WTC11 (cell line): ENCODE results near the gene ARG1. TPM values are rescaled to one million over a fixed set of nuclear protein-coding genes. Genes with fewer than 3 reads are reported as not detected.

Experiments
- ATAC-seq: fragments of 200-7000 bp; cut with Tn5 transposase; 2 replicates; pipeline ENCODE4 v1.10.0; 2021; ENCODE audit warnings: mild to moderate bottlenecking, moderate library complexity
- CTCF ChIA-PET: fragments of 300-600 bp; sonication (Branson Sonifier 250); formaldehyde crosslinking; loops from one replicate; lab custom pipeline; 2021; ENCODE audit warnings: antibody characterized with exemption; lab: Charles Lee
- POLR2A ChIA-PET: fragments of 350-600 bp; sonication (Branson Sonifier 250); formaldehyde crosslinking; loops from one replicate; lab custom pipeline; 2021; ENCODE audit warnings: antibody characterized with exemption; lab: Charles Lee
- DNase-seq: peaks from one replicate; pipeline ENCODE4 v3.0.0; 2021; ENCODE audit warnings: low spot score
- H3K27ac Mint-ChIP-seq: 2 replicates; pipeline ENCODE4 v1.8.0; 2021; ENCODE audit warnings: mixed read lengths
- H3K27me3 Mint-ChIP-seq: 2 replicates; pipeline ENCODE4 v1.8.0; 2021; ENCODE audit warnings: low read depth, mild to moderate bottlenecking, moderate library complexity, mixed read lengths
- H3K36me3 Mint-ChIP-seq: 2 replicates; pipeline ENCODE4 v1.8.0; 2021; ENCODE audit warnings: mixed read lengths
- H3K4me1 Mint-ChIP-seq: 2 replicates; pipeline ENCODE4 v1.8.0; 2022; ENCODE audit warnings: mixed read lengths
- H3K4me3 Mint-ChIP-seq: 2 replicates; pipeline ENCODE4 v1.8.0; 2021; ENCODE audit warnings: mild to moderate bottlenecking, moderate library complexity, mixed read lengths
- H3K9me3 Mint-ChIP-seq: 2 replicates; pipeline ENCODE4 v1.8.0; 2021; ENCODE audit warnings: mixed read lengths
- FOXP1 ChIP-seq: sonication (generic); formaldehyde crosslinking; IDR thresholded peaks from 2 replicates; pipeline ENCODE4 v1.8.0; 2022; ENCODE audit warnings: missing genetic modification reagents, mild to moderate bottlenecking, moderate library complexity, borderline replicate concordance
- IRF2 ChIP-seq: sonication (generic); formaldehyde crosslinking; IDR thresholded peaks from 2 replicates; pipeline ENCODE4 v1.8.0; 2022; ENCODE audit warnings: low read depth, missing genetic modification reagents, borderline replicate concordance
- JAZF1 ChIP-seq: fragments of 250-450 bp; sonication (Bioruptor Pico); IDR thresholded peaks from 2 replicates; pipeline ENCODE4 v1.9.0; 2021; ENCODE audit warnings: moderate library complexity, mild to moderate bottlenecking, inconsistent platforms
- KAT7 ChIP-seq: sonication (generic); formaldehyde crosslinking; IDR thresholded peaks from 2 replicates; pipeline ENCODE4 v1.8.1; 2023; ENCODE audit warnings: missing genetic modification reagents, mild to moderate bottlenecking, borderline replicate concordance
- MYBL2 ChIP-seq: sonication (generic); formaldehyde crosslinking; IDR thresholded peaks from 2 replicates; pipeline ENCODE4 v1.8.1; 2023; ENCODE audit warnings: mild to moderate bottlenecking, moderate library complexity, missing genetic modification reagents
- NFE2L1 ChIP-seq: sonication (generic); formaldehyde crosslinking; IDR thresholded peaks from 2 replicates; pipeline ENCODE4 v1.8.1; 2023; ENCODE audit warnings: missing genetic modification reagents
- SMAD3 ChIP-seq: sonication (generic); formaldehyde crosslinking; IDR thresholded peaks from 2 replicates; pipeline ENCODE4 v1.8.0; 2022; ENCODE audit warnings: missing genetic modification reagents, mild to moderate bottlenecking, borderline replicate concordance
- SMAD4 ChIP-seq: sonication (generic); formaldehyde crosslinking; IDR thresholded peaks from 2 replicates; pipeline ENCODE4 v1.8.0; 2022; ENCODE audit warnings: mild to moderate bottlenecking, missing genetic modification reagents
- ZNF219 ChIP-seq: sonication (generic); formaldehyde crosslinking; IDR thresholded peaks from 2 replicates; pipeline ENCODE4 v1.8.0; 2023; ENCODE audit warnings: missing genetic modification reagents, mild to moderate bottlenecking, borderline replicate concordance
- ZNF317 ChIP-seq: sonication (generic); formaldehyde crosslinking; IDR thresholded peaks from 2 replicates; pipeline ENCODE4 v1.8.1; 2023; ENCODE audit warnings: low read depth, mild to moderate bottlenecking, moderate library complexity, missing genetic modification reagents, borderline replicate concordance
- ZNF416 ChIP-seq: fragments of 250-450 bp; sonication (Bioruptor Pico); IDR thresholded peaks from 2 replicates; pipeline ENCODE4 v1.9.0; 2021; ENCODE audit warnings: mild to moderate bottlenecking, inconsistent platforms
- ZNF671 ChIP-seq: fragments of 250-450 bp; sonication (Bioruptor Pico); IDR thresholded peaks from 2 replicates; pipeline ENCODE4 v1.8.0; 2021; ENCODE audit warnings: mild to moderate bottlenecking
- total RNA-seq: library from RNA; stranded (reverse); gene quantifications from 3 replicates; pipeline ENCODE4 v1.2.3, GENCODE V29; 2021
- TF ChIP-seq, protein P1 (sequence below): fragments of 250-450 bp; sonication (Bioruptor Pico); IDR thresholded peaks from 2 replicates; pipeline ENCODE4 v1.8.0; 2021; ENCODE audit warnings: mild to moderate bottlenecking
- TF ChIP-seq, protein P2 (sequence below): sonication (generic); formaldehyde crosslinking; IDR thresholded peaks from 2 replicates; pipeline ENCODE4 v1.8.0; 2022; ENCODE audit warnings: mild to moderate bottlenecking, missing genetic modification reagents
- TF ChIP-seq, protein P3 (sequence below): fragments of 250-450 bp; sonication (Bioruptor Pico); IDR thresholded peaks from 2 replicates; pipeline ENCODE4 v1.9.0; 2021; ENCODE audit warnings: mild to moderate bottlenecking, borderline replicate concordance
- TF ChIP-seq, protein P4 (sequence below): sonication (generic); formaldehyde crosslinking; IDR thresholded peaks from 2 replicates; pipeline ENCODE4 v1.8.0; 2022; ENCODE audit warnings: mild to moderate bottlenecking, missing genetic modification reagents
- TF ChIP-seq, protein P5 (sequence below): sonication (generic); formaldehyde crosslinking; IDR thresholded peaks from 2 replicates; pipeline ENCODE4 v1.8.1; 2022; ENCODE audit warnings: missing genetic modification reagents, borderline replicate concordance
- TF ChIP-seq, protein P6 (sequence below): sonication (generic); formaldehyde crosslinking; IDR thresholded peaks from 2 replicates; pipeline ENCODE4 v1.8.1; 2023; ENCODE audit warnings: mild to moderate bottlenecking, missing genetic modification reagents, moderate library complexity
- TF ChIP-seq, protein P7 (sequence below): sonication (generic); formaldehyde crosslinking; IDR thresholded peaks from 2 replicates; pipeline ENCODE4 v1.8.1; 2023; ENCODE audit warnings: mild to moderate bottlenecking, missing genetic modification reagents, moderate library complexity

Gene ARG1
- total RNA-seq, 1 experiment from 2014 or later, result 0.15 TPM

DNA sequence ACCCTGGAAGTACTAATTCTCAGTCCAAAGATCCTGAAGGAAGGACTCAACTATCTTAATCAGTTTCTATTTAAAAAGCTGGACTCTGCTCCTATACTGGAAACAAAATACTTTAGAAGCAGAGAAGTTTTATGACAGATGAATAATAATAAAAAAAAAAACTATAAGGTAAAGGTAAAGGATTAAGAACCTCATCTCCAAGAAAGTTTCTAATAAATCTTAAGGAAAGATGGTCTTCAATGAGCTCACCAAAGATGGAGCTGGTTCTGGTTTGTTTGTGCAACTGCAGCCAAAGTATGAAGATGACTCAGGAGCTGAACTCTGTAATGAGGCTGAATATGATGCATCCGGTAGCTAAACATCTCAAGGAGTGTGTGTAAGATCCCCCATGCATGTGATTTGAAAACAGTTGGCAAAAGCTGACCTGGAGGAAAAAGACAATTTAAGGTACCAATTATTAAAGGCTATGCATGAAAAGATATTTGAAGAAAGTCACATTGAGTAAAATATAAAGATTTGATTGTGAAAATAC lies 29.8 kb downstream of the ARG1 start (continued):
- TF ChIP-seq, protein P1, sequence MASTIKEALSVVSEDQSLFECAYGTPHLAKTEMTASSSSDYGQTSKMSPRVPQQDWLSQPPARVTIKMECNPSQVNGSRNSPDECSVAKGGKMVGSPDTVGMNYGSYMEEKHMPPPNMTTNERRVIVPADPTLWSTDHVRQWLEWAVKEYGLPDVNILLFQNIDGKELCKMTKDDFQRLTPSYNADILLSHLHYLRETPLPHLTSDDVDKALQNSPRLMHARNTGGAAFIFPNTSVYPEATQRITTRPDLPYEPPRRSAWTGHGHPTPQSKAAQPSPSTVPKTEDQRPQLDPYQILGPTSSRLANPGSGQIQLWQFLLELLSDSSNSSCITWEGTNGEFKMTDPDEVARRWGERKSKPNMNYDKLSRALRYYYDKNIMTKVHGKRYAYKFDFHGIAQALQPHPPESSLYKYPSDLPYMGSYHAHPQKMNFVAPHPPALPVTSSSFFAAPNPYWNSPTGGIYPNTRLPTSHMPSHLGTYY, result no peak
- TF ChIP-seq, protein P2, sequence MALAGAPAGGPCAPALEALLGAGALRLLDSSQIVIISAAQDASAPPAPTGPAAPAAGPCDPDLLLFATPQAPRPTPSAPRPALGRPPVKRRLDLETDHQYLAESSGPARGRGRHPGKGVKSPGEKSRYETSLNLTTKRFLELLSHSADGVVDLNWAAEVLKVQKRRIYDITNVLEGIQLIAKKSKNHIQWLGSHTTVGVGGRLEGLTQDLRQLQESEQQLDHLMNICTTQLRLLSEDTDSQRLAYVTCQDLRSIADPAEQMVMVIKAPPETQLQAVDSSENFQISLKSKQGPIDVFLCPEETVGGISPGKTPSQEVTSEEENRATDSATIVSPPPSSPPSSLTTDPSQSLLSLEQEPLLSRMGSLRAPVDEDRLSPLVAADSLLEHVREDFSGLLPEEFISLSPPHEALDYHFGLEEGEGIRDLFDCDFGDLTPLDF (CRISPR knock-in tag), result no peak
- TF ChIP-seq, protein P3, sequence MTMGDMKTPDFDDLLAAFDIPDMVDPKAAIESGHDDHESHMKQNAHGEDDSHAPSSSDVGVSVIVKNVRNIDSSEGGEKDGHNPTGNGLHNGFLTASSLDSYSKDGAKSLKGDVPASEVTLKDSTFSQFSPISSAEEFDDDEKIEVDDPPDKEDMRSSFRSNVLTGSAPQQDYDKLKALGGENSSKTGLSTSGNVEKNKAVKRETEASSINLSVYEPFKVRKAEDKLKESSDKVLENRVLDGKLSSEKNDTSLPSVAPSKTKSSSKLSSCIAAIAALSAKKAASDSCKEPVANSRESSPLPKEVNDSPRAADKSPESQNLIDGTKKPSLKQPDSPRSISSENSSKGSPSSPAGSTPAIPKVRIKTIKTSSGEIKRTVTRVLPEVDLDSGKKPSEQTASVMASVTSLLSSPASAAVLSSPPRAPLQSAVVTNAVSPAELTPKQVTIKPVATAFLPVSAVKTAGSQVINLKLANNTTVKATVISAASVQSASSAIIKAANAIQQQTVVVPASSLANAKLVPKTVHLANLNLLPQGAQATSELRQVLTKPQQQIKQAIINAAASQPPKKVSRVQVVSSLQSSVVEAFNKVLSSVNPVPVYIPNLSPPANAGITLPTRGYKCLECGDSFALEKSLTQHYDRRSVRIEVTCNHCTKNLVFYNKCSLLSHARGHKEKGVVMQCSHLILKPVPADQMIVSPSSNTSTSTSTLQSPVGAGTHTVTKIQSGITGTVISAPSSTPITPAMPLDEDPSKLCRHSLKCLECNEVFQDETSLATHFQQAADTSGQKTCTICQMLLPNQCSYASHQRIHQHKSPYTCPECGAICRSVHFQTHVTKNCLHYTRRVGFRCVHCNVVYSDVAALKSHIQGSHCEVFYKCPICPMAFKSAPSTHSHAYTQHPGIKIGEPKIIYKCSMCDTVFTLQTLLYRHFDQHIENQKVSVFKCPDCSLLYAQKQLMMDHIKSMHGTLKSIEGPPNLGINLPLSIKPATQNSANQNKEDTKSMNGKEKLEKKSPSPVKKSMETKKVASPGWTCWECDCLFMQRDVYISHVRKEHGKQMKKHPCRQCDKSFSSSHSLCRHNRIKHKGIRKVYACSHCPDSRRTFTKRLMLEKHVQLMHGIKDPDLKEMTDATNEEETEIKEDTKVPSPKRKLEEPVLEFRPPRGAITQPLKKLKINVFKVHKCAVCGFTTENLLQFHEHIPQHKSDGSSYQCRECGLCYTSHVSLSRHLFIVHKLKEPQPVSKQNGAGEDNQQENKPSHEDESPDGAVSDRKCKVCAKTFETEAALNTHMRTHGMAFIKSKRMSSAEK (CRISPR knock-in tag), result no peak
- TF ChIP-seq, protein P4, sequence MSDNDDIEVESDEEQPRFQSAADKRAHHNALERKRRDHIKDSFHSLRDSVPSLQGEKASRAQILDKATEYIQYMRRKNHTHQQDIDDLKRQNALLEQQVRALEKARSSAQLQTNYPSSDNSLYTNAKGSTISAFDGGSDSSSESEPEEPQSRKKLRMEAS, result no peak
- TF ChIP-seq ZNF219 (CRISPR knock-in tag), result no peak
- no peak for TF ChIP-seq SMAD3 (CRISPR knock-in tag)
- no peak for TF ChIP-seq NFE2L1 (CRISPR knock-in tag)

DNA sequence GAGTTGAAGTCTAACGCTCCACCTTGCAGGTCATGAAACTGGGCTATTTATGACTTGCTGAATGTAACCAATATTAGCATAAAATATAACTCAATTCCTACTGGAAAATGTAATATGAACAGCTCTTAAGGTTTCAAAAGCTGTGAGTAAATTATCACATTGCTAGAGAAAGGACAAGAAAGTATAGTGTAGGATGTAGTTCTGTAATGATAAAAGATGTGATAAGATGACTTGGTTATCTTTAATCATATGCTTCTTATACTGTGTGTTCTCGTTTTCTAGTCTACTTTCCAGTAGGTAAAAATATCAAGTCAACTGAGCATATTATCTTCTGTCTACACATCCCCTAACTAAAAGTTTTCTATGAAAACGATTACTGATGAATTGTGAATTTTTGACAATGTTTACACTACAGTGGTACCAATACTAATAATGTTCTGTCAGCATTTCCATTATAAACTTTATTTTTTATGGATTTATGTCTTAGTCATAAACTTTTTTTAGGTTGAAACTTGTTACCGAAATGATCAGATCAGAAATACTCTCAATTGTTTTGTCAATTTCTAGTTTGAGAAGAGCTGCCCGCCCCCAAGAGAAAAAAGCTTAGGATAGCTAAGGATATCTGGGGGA lies 40.4 kb downstream of the ARG1 start:
- Mint-ChIP-seq H3K4me3 (no peak overlapping the region), H3K27me3 (no peaks in the 10 kb centered on the region), H3K9me3 (no peaks in the 10 kb centered on the region), H3K27ac (no peak overlapping the region), H3K4me1 (no peaks in the 10 kb centered on the region), H3K36me3 (peaks cover 23% of the 10 kb centered on the region)
- CTCF ChIA-PET, result interaction anchor here (3.8 kb wide), 1 partner anchor 15 kb away, joined by 24 read pairs; the partner anchor contains the start of gene MED23
- POLR2A ChIA-PET, result no interaction called here
- no peak for DNase-seq
- ATAC-seq, result no peak
- no peak for TF ChIP-seq FOXP1 (CRISPR knock-in tag)
- TF ChIP-seq ZNF671 (CRISPR knock-in tag), result no peak
- TF ChIP-seq SMAD4 (CRISPR knock-in tag), result no peak
- TF ChIP-seq JAZF1 (CRISPR knock-in tag), result no peak
- TF ChIP-seq, protein P5, sequence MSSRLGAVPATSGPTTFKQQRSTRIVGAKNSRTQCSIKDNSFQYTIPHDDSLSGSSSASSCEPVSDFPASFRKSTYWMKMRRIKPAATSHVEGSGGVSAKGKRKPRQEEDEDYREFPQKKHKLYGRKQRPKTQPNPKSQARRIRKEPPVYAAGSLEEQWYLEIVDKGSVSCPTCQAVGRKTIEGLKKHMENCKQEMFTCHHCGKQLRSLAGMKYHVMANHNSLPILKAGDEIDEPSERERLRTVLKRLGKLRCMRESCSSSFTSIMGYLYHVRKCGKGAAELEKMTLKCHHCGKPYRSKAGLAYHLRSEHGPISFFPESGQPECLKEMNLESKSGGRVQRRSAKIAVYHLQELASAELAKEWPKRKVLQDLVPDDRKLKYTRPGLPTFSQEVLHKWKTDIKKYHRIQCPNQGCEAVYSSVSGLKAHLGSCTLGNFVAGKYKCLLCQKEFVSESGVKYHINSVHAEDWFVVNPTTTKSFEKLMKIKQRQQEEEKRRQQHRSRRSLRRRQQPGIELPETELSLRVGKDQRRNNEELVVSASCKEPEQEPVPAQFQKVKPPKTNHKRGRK (CRISPR knock-in tag), result no peak
- no peak for TF ChIP-seq ZNF317 (CRISPR knock-in tag)
- TF ChIP-seq, protein P3 (CRISPR knock-in tag), result no peak
- TF ChIP-seq, protein P6, sequence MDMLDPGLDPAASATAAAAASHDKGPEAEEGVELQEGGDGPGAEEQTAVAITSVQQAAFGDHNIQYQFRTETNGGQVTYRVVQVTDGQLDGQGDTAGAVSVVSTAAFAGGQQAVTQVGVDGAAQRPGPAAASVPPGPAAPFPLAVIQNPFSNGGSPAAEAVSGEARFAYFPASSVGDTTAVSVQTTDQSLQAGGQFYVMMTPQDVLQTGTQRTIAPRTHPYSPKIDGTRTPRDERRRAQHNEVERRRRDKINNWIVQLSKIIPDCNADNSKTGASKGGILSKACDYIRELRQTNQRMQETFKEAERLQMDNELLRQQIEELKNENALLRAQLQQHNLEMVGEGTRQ (CRISPR knock-in tag), result no peak
- TF ChIP-seq MYBL2 (CRISPR knock-in tag), result no peak
- TF ChIP-seq, protein P7, sequence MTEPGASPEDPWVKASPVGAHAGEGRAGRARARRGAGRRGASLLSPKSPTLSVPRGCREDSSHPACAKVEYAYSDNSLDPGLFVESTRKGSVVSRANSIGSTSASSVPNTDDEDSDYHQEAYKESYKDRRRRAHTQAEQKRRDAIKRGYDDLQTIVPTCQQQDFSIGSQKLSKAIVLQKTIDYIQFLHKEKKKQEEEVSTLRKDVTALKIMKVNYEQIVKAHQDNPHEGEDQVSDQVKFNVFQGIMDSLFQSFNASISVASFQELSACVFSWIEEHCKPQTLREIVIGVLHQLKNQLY (CRISPR knock-in tag), result no peak
- no peak for TF ChIP-seq ZNF416 (CRISPR knock-in tag)
- TF ChIP-seq SMAD3 (CRISPR knock-in tag), result no peak
- TF ChIP-seq IRF2, result no peak
- TF ChIP-seq KAT7 (CRISPR knock-in tag), result no peak
